Mucosa of descending colon (tissue), 3 donors: Measurements from ENCODE around the gene OSTC. TPM values are rescaled to one million over a fixed set of nuclear protein-coding genes. Genes with fewer than 3 reads are reported as not detected.

Source experiments
- ATAC-seq: fragments of 200-7000 bp; cut with Tn5 transposase; one replicate; pipeline ENCODE4 v1.9.1; 2020; ENCODE audit warnings: mild to moderate bottlenecking, moderate library complexity
- DNase-seq, 3 donors: peaks; one replicate each; pipeline ENCODE4 v3.0.0-alpha.2; 2020
- H3K36me3 ChIP-seq: fragments of 200-600 bp; one replicate; pipeline ENCODE4 v1.8.0; 2021; ENCODE audit warnings: low read depth, mild to moderate bottlenecking
- H3K4me1 ChIP-seq: fragments of 200-600 bp; one replicate; pipeline ENCODE4 v1.8.0; 2021; ENCODE audit warnings: low read depth, mild to moderate bottlenecking
- H3K4me3 ChIP-seq: fragments of 200-600 bp; one replicate; pipeline ENCODE4 v1.8.0; 2021; ENCODE audit warnings: mild to moderate bottlenecking
- H3K9me3 ChIP-seq: fragments of 200-600 bp; one replicate; pipeline ENCODE4 v1.8.0; 2021; ENCODE audit warnings: mild to moderate bottlenecking
- CTCF ChIP-seq: fragments of 200-600 bp; IDR thresholded peaks from one replicate; pipeline ENCODE4 v1.8.0; 2022; ENCODE audit warnings: antibody characterized with exemption, mild to moderate bottlenecking
- intact Hi-C, 2 donors: fragments of 100-400 bp; cut with DNase I in 1 of 2; cut with micrococcal nuclease in 1 of 2; formaldehyde crosslinking; loops; one replicate each; pipeline versions ENCODE4 v1.11.0 to v1.11.1; 2022; cut with DNase I, micrococcal nuclease
- total RNA-seq, 3 donors: library from RNA; stranded (reverse); fragmentation: NEBNext Ultra II Directional in 2 of 3; extraction: Animal tissue kit (Norgen Biotek cat#: 25700) in 2 of 3; gene quantifications; one replicate each; pipeline versions ENCODE4 v1.2.1 to v1.2.4, GENCODE V29; 2021 to 2023
- donor health status: DM: no; HTN: no; CAD: no; lungs with moderate emphysema.
- donor health status: DM: no; HTN: no; CAD: no.
- donor health status: DM: no; HTN: yes; CAD: no.

Gene OSTC
- total RNA-seq, 3 donors from 2014 or later = 48.7 to 75.0 (median 51.5) TPM

- Histone ChIP-seq H3K9me3 (no peaks in the 10 kb centered on the region), H3K4me3 (no peak overlapping the region), H3K36me3 (no peaks in the 10 kb centered on the region), H3K4me1 (no peaks in the 10 kb centered on the region)
- TF ChIP-seq CTCF = no peak
- DNase-seq (no peak), ATAC-seq (no peak)
- intact Hi-C loops = loop anchor here in 1 of 2 donors (10.0 kb wide), 1 partner anchor 720 kb away; no protein-coding TSS in a partner anchor
Measured at GRCh38 chr4:108685036-108685686, 34.8 kb downstream of the OSTC start.

- no peak for TF ChIP-seq CTCF
- ATAC-seq = no peak
- Histone ChIP-seq H3K9me3 (no peaks in the 10 kb centered on the region), H3K4me1 (no peaks in the 10 kb centered on the region), H3K4me3 (no peak overlapping the region), H3K36me3 (no peaks in the 10 kb centered on the region)
- intact Hi-C loops = no loop called here
- DNase-seq = no peak
Measured at GRCh38 chr4:108690738-108691137, 40.3 kb downstream of the OSTC start.

GRCh38 chr4:108693211-108693610 lies 42.8 kb downstream of the OSTC start:
- H3K36me3 ChIP-seq = no peaks in the 10 kb centered on the region
- no peak for DNase-seq
- H3K4me1 ChIP-seq = no peaks in the 10 kb centered on the region
- H3K4me3 ChIP-seq = no peak overlapping the region
- H3K9me3 ChIP-seq = no peaks in the 10 kb centered on the region
- intact Hi-C loops = no loop called here
- no peak for ATAC-seq
- no peak for TF ChIP-seq CTCF

- no peak for TF ChIP-seq CTCF
- no peak for ATAC-seq
- H3K4me1 ChIP-seq = no peaks in the 10 kb centered on the region
- H3K9me3 ChIP-seq = no peaks in the 10 kb centered on the region
- H3K4me3 ChIP-seq = no peak overlapping the region
- no peaks in the 10 kb centered on the region for H3K36me3 ChIP-seq
- DNase-seq = no peak
- intact Hi-C loops = no loop called here
Measured at GRCh38 chr4:108693819-108694218, 43.4 kb downstream of the OSTC start.

GRCh38 chr4:108694423-108694822 lies 44.0 kb downstream of the OSTC start:
- H3K9me3 ChIP-seq = no peaks in the 10 kb centered on the region
- H3K36me3 ChIP-seq = no peaks in the 10 kb centered on the region
- ATAC-seq = no peak
- intact Hi-C loops = no loop called here
- no peak overlapping the region for H3K4me3 ChIP-seq
- no peak for TF ChIP-seq CTCF
- DNase-seq = no peak
- H3K4me1 ChIP-seq = no peaks in the 10 kb centered on the region

GRCh38 chr4:108695062-108695461 lies 44.7 kb downstream of the OSTC start:
- DNase-seq (no peak), ATAC-seq (no peak)
- intact Hi-C loops = no loop called here
- TF ChIP-seq CTCF = no peak
- H3K4me1 ChIP-seq = no peaks in the 10 kb centered on the region
- H3K36me3 ChIP-seq = no peaks in the 10 kb centered on the region
- no peaks in the 10 kb centered on the region for H3K9me3 ChIP-seq
- H3K4me3 ChIP-seq = no peak overlapping the region
